Suppressor macrophage treated with lipopolysaccharide for 4 hours (primary cell): ENCODE data around the gene ABCA8.
A peak's percentile ranks its signal among the peaks of the same experiment; 100 is the strongest.
"Not testable (repeated sequence)": the region's sequence is repeated elsewhere in the genome, so short reads cannot be mapped to it uniquely, and the experiment has no call there.

Source experiments
- DNase-seq: peaks from one replicate; pipeline ENCODE4 v3.0.0-alpha.2; 2020

The ABCA8 gene

DNA sequence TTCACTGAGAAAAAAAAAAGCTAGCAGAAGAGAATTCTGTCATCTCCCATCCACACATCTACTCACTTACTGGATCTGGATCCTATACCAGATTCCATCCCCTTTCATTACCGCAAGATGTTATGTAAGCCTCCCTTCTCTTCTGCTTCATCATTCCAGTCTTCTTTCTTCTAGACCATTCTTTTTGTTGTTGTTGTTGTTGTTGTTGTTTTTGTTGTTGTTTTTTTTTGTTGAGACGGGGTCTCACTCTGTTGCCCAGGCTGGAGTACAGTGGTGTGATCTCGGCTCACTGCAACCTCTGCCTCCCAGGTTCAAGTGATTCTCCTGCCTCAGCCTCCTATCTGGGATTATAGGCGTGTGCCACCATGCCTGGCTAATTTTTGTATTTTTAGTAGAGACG lies 131.0 kb downstream of the ABCA8 start:
- DNase-seq: not testable (repeated sequence)

GRCh38 chr17:68822719-68823289 lies 132.4 kb downstream of the ABCA8 start:
- DNase-seq: peak; percentile 6

GRCh38 chr17:68821860-68822696 lies 133.1 kb downstream of the ABCA8 start:
- DNase-seq: no peak

- no peak for DNase-seq
Measured at GRCh38 chr17:68820825-68821481, 134.2 kb downstream of the ABCA8 start.

DNA sequence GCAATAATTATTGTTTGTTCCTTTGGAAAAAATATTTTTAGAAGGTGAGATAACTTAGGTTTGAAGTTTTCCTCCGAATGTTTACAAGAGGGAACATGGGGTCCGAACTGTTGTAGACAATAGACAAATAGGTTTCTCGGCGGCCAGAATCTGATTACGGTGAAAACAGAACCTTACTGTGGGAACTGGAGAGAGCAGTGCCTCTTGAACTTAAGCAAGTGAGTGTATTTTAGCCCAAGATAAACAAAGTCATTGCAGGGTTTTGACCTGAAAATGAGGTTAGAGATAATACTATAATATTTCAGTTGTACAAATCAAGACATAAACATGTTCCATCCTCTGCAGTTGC lies 134.7 kb downstream of the ABCA8 start:
- DNase-seq: no peak

DNA sequence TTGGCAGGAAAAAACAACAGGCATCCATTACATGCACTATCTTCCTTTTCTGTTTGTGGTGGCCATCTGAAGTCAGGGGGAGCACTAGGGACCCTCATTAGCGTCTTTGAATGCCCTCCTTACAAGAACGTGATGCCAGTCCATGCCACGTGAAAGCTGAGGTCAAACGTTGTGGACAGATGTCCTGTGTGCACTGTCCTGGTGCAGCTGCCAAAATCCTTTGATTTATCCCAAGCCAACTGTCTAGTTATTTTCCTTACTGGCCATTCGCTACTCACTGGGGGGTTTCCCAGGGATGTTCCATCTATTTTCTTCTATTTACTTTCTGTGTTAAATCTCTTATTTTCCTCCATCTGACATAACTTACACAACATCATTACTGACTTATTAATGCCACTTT lies 135.7 kb downstream of the ABCA8 start:
- DNase-seq: no peak
